OCI-LY3 (cell line): Measurements from ENCODE around the gene NFX1.
A peak's percentile ranks its signal among the peaks of the same experiment; 100 is the strongest.

Source experiments
- H2AFZ ChIP-seq: fragments of 200-600, 300-600 bp; shearing (Covaris generic); 2 replicates; pipeline ENCODE4 v1.6.0; 2014; ENCODE audit warnings: antibody characterized with exemption, low read depth, low read length
- H3K27ac ChIP-seq: fragments of 200-600, 300-600 bp; sonication (generic); 2 replicates; pipeline ENCODE4 v1.5.1; 2014; ENCODE audit warnings: mild to moderate bottlenecking, low read length, moderate library complexity, mixed read lengths
- H3K27me3 ChIP-seq: fragments of 200-600, 300-600 bp; sonication (generic); 2 replicates; pipeline ENCODE4 v1.6.1; 2014; ENCODE audit warnings: low read depth, low read length, mixed read lengths
- H3K36me3 ChIP-seq: fragments of 200-600, 300-600 bp; sonication (generic); replicated peaks from 2 replicates; pipeline ENCODE3; 2014; ENCODE audit warnings: low read depth, low read length, mixed read lengths
- H3K4me1 ChIP-seq: fragments of 300-600, 200-600 bp; sonication (generic); 2 replicates; pipeline ENCODE4 v1.6.1; 2014; ENCODE audit warnings: low read length, mixed read lengths
- H3K4me2 ChIP-seq: fragments of 200-600, 300-600 bp; sonication (generic); 2 replicates; pipeline ENCODE4 v1.6.1; 2014; ENCODE audit warnings: low read length, mixed read lengths
- H3K4me3 ChIP-seq: fragments of 300-600, 200-600 bp; sonication (generic); 2 replicates; pipeline ENCODE4 v1.5.1; 2014; ENCODE audit warnings: antibody characterized with exemption, mild to moderate bottlenecking, low read length, moderate library complexity
- H3K79me2 ChIP-seq: fragments of 300-600, 200-600 bp; shearing (Covaris generic); 2 replicates; pipeline ENCODE4 v1.6.1; 2014; ENCODE audit warnings: mild to moderate bottlenecking, low read length, mixed read lengths
- H3K9ac ChIP-seq: fragments of 300-600, 200-600 bp; shearing (Covaris generic); 2 replicates; pipeline ENCODE4 v1.6.0; 2014; ENCODE audit warnings: mild to moderate bottlenecking, low read length, moderate library complexity
- H3K9me3 ChIP-seq: fragments of 200-600, 300-600 bp; shearing (Covaris generic); 2 replicates; pipeline ENCODE4 v1.6.1; 2014; ENCODE audit warnings: low read length, mixed read lengths; ENCODE audit not compliant: insufficient read depth
- H4K20me1 ChIP-seq: fragments of 200-600, 300-600 bp; sonication (generic); 2 replicates; pipeline ENCODE4 v1.6.1; 2016; ENCODE audit warnings: low read length, mixed read lengths; ENCODE audit not compliant: insufficient read depth
- CTCF ChIP-seq: fragments of 200-600, 300-600 bp; sonication (generic); IDR thresholded peaks from 2 replicates; pipeline ENCODE4 v1.5.1; 2014; ENCODE audit warnings: antibody characterized with exemption, low read length, low read depth
- EZH2phosphoT487 ChIP-seq: fragments of 200-600 bp; shearing (Covaris generic); IDR thresholded peaks from 2 replicates; pipeline ENCODE4 v1.6.1; 2018; ENCODE audit warnings: antibody characterized with exemption, mixed run types, low read depth

NFX1 gene

GRCh38 chr9:33304362-33304761 is 14.0 kb downstream of the NFX1 start:
- peak overlapping the region; percentile 65 for H3K4me2 ChIP-seq
- H3K4me3 ChIP-seq, result peak overlapping the region; percentile 31
- no peaks in the 10 kb centered on the region for H3K27me3 ChIP-seq
- peaks cover 63% of the 10 kb centered on the region for H3K36me3 ChIP-seq
- H3K79me2 ChIP-seq, result peaks cover 60% of the 10 kb centered on the region
- H3K27ac ChIP-seq, result peak overlapping the region; percentile 76
- no peaks in the 10 kb centered on the region for H4K20me1 ChIP-seq
- H3K9ac ChIP-seq, result peak overlapping the region; percentile 26; the same call in 1 of the 2 replicates
- H2AFZ ChIP-seq, result no peak overlapping the region
- no peak for TF ChIP-seq EZH2phosphoT487
- TF ChIP-seq CTCF, result no peak
- H3K4me1 ChIP-seq, result peaks cover 33% of the 10 kb centered on the region
- no peaks in the 10 kb centered on the region for H3K9me3 ChIP-seq

GRCh38 chr9:33306037-33306436 is 15.7 kb downstream of the NFX1 start:
- Histone ChIP-seq H3K4me1 (peaks cover 33% of the 10 kb centered on the region), H4K20me1 (peaks cover 8% of the 10 kb centered on the region; the same call in 1 of the 2 replicates), H3K79me2 (peaks cover 43% of the 10 kb centered on the region), H3K27me3 (no peaks in the 10 kb centered on the region), H3K36me3 (peaks cover 66% of the 10 kb centered on the region), H3K27ac (peak overlapping the region; percentile 76; the same call in 1 of the 2 replicates), H3K9me3 (no peaks in the 10 kb centered on the region), H3K4me2 (no peak overlapping the region), H2AFZ (no peak overlapping the region), H3K4me3 (no peak overlapping the region), H3K9ac (no peak overlapping the region)
- TF ChIP-seq CTCF (no peak), EZH2phosphoT487 (no peak)

- Histone ChIP-seq H3K9me3 (no peaks in the 10 kb centered on the region), H3K27ac (no peak overlapping the region), H2AFZ (no peak overlapping the region), H3K4me3 (no peak overlapping the region), H3K9ac (no peak overlapping the region), H3K36me3 (peaks cover 70% of the 10 kb centered on the region), H4K20me1 (peaks cover 8% of the 10 kb centered on the region; the same call in 1 of the 2 replicates), H3K4me1 (peaks cover 33% of the 10 kb centered on the region), H3K27me3 (no peaks in the 10 kb centered on the region), H3K4me2 (no peak overlapping the region), H3K79me2 (peaks cover 40% of the 10 kb centered on the region)
- TF ChIP-seq EZH2phosphoT487 (no peak), CTCF (no peak)
Observed at GRCh38 chr9:33307067-33307466, 16.8 kb downstream of the NFX1 start.

- Histone ChIP-seq H4K20me1 (peaks cover 8% of the 10 kb centered on the region; the same call in 1 of the 2 replicates), H3K4me2 (no peak overlapping the region), H3K36me3 (peaks cover 71% of the 10 kb centered on the region)
Observed at GRCh38 chr9:33309903-33310302, 19.6 kb downstream of the NFX1 start.

More at GRCh38 chr9:33309903-33310302, 19.6 kb downstream of the NFX1 start:
- H3K4me1 ChIP-seq, result peaks cover 12% of the 10 kb centered on the region
- no peak for TF ChIP-seq CTCF
- no peak for TF ChIP-seq EZH2phosphoT487
- H3K79me2 ChIP-seq, result peaks cover 30% of the 10 kb centered on the region
- H3K9me3 ChIP-seq, result no peaks in the 10 kb centered on the region
- H3K9ac ChIP-seq, result no peak overlapping the region
- H2AFZ ChIP-seq, result no peak overlapping the region
- H3K27ac ChIP-seq, result no peak overlapping the region
- no peaks in the 10 kb centered on the region for H3K27me3 ChIP-seq
- no peak overlapping the region for H3K4me3 ChIP-seq
